NCI-H1417 treated with DMSO at 0.1 percent for 48 hours (cell line): Measurements from ENCODE around the gene ADISSP.

ENCODE experiments used
- DNase-seq: peaks from one replicate; lab custom pipeline; 2025; lab: John Stamatoyannopoulos, UW

The ADISSP gene

GRCh38 chr20:3738111-3739053 is 29.2 kb downstream of the ADISSP start:
- DNase-seq, result no peak

DNA sequence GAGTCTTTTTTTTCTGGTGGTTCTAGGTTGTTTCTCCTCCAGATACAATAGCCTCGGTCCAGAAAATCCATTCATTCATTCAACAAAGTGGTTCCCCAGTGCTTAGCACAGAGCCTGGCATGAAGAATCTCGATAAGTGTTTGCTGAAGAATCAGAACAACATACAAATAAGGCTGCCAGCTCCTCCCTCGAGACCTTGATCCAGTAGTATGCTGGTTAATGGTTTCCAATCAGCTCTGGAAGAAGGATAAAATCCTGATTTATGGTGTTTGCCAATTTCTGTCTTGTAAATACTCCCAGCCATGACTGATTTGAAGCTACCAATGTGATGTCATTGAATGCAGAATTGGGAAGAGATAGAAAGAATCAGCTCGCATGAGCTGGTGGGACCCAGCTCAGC is 31.8 kb downstream of the ADISSP start:
- no peak for DNase-seq

DNA sequence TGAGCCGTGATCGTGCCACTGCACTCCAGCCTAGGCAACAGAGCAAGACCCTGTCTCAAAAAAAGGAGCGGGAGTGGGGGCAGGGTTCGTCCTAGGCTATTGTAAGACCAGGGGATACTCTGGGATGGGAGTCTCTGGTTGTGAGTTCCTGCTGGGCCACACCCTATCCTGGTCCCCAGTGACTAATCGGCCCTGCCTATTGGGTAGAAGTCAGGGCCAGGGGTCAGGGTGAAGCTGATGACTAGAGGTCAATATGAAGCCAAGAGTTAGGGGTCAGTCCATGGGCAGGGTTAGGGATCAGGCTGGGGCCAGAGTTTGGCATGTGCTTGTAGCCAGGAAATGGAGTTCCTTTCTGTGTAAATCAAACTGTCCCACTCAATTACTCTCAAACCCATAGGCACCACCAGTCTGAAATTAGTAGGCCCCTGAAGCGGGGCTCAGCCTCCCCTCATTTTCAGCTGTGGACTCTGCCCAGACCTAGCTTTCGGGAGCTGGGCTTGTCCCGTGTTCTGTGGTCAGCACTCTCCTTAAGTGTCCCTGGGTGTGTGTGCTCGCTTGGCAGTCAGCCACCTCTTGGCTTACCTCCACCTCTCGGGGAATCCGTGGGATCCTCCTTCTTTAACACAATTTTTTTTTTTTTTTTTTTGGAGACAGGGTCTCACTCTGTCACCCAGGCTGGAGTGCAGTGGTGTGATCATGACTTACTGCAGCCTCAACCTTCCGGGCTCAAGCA is 33.3 kb downstream of the ADISSP start:
- DNase-seq, result no peak

GRCh38 chr20:3733119-3733995 is 34.2 kb downstream of the ADISSP start:
- DNase-seq, result no peak

- DNase-seq, result no peak
Observed at GRCh38 chr20:3732327-3733118, 35.0 kb downstream of the ADISSP start, which contains the start of gene HSPA12B. TSS of gene HSPA12B (plus strand) at chr20:3732685. CDS start at chr20:3738675, 5,990 bp downstream.

GRCh38 chr20:3731944-3732326 is 35.6 kb downstream of the ADISSP start:
- DNase-seq, result no peak

DNA sequence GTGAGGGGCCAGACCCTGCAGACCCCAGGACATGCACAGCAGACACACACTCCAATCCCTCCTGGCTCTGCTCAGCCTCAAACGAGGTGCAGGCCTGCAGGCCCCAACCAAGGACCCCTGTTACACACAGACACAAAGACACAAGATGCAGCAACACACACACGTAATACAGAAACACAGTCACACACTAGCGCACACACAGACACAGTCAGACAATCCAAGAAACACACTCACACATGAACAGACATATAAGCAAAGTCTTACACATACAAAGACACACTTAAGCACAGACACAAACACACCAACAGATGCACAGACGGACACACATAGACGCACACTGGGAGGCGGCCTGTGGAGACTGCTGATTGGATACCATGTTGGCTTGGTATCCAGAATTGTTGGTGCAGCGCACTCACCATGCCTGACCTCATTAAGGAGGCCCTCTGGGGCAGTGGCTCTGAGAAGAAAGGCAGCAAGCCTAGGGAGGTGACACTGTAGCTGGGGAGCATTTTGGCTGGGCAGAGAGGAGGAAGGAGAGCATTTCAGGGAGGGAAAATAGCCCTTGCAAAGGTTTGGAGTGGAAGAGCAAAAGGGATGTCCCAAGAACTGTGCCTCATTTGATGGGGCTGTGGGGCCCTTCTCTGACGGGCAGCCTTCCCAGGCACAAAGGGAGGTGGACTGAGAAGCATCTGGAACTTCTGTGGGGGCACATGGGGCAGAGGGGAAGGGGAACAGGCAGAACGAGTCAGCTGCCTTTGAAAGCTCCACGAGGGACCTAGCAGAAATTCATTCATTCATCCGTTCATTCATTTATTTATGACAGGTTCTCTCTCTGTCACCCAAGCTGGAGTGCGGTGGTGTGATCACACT is 36.5 kb downstream of the ADISSP start:
- DNase-seq, result no peak

DNA sequence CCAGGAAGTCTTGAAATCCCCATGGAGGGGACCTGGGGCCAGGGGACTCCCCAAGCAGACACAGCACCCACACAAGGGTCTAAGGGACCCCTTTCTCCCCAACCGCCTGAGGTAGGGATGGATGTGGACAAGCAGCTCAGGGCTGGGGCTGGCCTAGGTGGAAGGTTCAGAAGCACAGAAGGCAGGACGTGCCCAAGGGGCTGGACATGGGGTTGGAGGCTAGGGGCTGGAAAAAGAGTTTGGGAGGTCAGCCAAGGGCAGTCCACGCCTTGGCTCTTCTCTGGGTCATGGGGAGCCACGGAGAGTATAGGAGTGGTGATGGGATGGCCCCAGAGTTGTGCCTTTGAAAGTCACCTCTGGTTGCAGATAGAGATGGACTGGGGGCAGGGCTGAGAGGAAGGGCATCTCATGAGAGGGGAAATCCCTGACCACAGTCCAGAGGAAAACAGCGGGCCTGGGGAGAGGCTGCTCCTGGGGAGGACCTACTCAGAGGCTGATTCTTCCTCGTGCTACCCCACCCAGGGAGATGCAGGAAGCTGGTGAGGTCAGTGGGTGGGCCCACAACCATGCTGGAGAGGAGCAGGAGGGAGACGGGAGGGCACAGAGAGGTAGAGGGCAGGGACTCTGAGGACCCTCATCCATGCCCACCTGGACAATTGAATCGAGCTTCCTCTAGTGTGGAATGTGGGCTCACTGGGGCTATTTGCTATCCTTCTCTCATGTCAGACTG is 37.6 kb downstream of the ADISSP start:
- no peak for DNase-seq

GRCh38 chr20:3729378-3729777 is 38.2 kb downstream of the ADISSP start:
- no peak for DNase-seq

GRCh38 chr20:3728876-3729275 is 38.7 kb downstream of the ADISSP start:
- no peak for DNase-seq

DNA sequence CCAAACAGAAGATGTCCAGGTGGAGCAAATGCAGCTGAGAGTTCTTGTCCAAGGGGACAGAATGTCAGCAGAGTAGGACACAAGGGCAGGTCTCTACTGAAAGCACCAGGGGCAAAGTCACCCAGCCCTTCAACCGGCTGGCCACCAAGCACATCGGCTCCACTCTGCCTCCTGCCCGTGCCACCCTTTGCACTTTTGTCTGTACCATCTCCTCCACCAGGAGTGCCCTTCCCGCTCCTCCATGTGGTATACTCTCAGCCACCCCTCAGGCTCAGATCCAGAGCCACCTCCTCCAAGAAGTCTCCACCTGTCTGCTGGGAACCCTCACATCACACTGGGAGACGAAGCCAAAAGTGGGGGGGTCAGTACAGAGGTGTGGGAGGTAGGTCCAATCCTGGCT is 39.2 kb downstream of the ADISSP start:
- no peak for DNase-seq

GRCh38 chr20:3727401-3728021 is 40.0 kb downstream of the ADISSP start:
- DNase-seq, result no peak

DNA sequence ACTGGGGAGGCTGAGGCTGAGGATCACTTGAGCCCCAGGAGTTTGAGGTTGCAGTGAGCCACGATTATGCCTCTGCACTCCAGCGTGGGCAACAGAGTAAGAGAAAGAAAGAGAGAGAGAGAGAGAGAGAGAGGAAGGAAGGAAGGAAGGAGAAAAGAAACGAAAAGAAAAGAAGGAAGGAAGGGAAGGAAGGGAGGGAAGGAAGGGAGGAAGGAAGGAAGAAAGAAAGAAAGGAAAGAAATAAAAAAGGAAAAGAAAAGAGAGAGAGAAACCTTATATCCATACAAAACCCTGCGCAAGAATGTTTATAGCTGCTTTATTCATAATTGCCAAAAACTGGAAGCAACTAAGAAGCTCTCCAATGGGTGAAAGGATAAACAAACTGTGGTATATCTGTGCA is 43.2 kb downstream of the ADISSP start:
- no peak for DNase-seq

DNA sequence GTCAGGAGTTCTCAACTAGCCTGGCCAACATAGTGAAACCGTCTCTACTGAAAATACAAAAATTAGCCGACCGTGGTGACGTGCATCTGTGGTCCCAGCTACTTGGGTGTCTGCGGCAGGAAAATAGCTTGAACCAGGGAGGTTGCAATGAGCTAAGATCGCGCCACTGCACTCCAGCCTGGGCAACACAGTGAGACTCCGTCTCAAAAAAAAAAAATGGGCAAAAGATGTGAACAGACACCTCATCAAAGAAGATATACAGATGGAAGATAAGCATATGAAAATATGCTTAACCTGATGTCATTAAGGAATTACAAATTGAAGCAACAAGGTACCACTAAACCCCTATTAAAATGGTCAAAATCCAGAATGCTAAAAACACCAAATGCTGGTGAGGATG is 44.3 kb downstream of the ADISSP start:
- DNase-seq, result no peak

GRCh38 chr20:3721912-3722311 is 45.6 kb downstream of the ADISSP start:
- DNase-seq, result no peak

GRCh38 chr20:3720626-3721025 is 46.9 kb downstream of the ADISSP start:
- no peak for DNase-seq

DNA sequence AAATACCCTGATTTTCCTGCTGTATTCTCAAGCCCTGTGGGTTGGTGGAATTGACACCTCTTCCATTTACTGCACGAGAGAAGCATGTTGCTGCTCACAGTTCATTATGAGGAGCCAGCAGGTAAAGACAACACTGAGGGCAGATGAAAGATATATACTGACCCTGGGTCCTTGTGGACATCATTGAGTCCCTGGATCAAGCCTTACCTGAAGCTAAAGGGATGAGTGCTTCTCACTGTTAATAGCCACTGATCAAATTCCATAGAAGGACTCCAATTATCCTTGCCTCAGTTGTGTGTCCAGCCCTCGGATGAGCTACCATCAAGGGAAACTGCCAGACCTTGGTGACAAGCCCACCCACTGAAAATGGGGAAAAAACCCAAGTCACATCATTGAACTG is 47.5 kb downstream of the ADISSP start:
- no peak for DNase-seq

DNA sequence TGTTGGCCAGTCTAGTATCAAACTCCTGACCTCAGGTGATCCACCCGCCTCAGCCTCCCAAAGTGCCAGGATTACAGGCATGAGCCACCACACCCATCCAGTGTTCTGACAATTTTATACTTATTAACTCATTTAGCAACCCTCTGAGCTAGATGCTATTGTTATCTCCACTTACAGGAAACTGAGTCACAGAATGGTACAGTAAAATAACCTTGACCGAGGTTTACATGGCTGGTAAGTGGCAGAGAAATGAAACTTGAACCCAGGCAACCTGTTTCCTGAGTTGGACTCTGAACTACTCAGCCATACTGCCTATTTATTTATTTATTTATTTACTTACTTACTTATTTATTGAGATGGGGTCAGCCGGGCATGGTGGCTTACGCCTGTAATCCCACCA is 48.5 kb downstream of the ADISSP start:
- no peak for DNase-seq

DNA sequence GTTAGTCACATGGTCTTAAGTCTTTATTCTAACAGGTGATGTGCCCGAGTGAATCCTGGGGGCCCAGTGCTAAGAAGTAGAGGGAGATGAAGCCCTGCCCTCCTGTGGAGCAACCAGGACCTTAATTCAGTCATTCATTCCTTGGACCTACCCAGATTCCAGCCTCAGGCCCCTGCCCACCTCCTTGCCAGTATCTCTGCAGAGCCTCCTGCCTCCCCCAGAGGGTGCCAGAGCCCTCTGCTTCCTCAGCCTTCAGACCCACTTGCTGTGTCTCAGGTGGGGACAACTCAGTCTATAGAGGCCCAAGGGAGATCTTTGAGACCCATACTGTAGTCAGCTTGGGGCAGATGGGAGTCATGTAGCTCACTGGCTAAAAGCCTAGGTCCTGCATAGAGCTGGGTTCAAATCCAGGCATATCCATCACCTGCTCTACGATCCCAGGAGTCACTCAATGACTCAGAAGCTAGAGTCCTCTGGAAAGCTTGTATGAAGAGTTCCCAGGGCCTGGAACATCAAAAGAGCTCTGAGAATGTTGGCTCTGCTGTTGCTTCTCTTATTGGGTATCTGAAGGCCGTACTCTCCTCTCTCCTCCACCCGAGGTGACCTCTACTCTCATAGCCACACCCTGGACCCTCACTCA is 51.2 kb downstream of the ADISSP start:
- DNase-seq, result no peak
